ENCODE results near the gene TMF1.

DNA sequence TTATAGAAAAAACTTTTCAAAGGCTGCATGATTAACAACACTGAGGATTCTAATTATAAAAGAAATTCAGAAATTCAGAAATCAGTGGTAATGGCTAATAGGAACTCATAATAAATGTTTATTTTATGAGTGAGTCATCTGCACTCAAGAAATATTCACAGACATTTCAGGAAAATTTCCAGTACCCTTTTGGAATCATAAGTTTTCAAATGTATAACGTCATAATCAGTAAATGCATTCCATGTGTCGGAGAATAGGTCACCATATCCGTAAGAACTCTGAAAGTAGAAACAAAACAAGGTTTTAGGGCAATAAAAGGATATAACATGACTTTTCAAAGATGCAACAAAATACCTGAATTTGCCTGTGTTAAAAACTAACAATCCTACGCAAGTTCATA is 63.4 kb downstream of the TMF1 start:
- TF ChIP-seq POLR2A (IDR thresholded peaks at IDR 0.05; ENCODE audit: low read length): no peak
- no peak for TF ChIP-seq GATA1 (IDR thresholded peaks at IDR 0.05; ENCODE audit: low read depth, low read length)
